CD8-positive, alpha-beta memory T cell (primary cell): Measurements from ENCODE around the gene SLCO4A1. TPM values are rescaled to one million over a fixed set of nuclear protein-coding genes. Genes with fewer than 3 reads are reported as not detected.

Source experiments
- CTCF ChIA-PET: fragments of 350-600 bp; sonication (Branson Sonifier 250); formaldehyde crosslinking; loops from one replicate; lab custom pipeline; 2021; ENCODE audit warnings: antibody characterized with exemption; lab: Charles Lee
- POLR2A ChIA-PET: fragments of 350-600 bp; sonication (Branson Sonifier 250); formaldehyde crosslinking; loops from one replicate; lab custom pipeline; 2021; ENCODE audit warnings: antibody characterized with exemption; lab: Charles Lee
- DNase-seq, 5 donors: peaks; one replicate each; pipeline versions ENCODE4 v3.0.0 to v3.0.0-alpha.2; 2020 to 2022; ENCODE audit warnings: mixed read lengths in 1 of 5
- H3K27ac ChIP-seq: one replicate; pipeline ENCODE4 v1.7.0; 2013; ENCODE audit warnings: low read depth, mild to moderate bottlenecking, low read length, moderate library complexity
- H3K27me3 ChIP-seq: 2 replicates; pipeline ENCODE4 v1.7.0; 2013; ENCODE audit warnings: low read length, mild to moderate bottlenecking; ENCODE audit not compliant: insufficient read depth, poor library complexity, severe bottlenecking
- H3K36me3 ChIP-seq: 2 replicates; pipeline ENCODE4 v1.7.0; 2013; ENCODE audit warnings: mild to moderate bottlenecking, low read length, moderate library complexity; ENCODE audit not compliant: insufficient read depth
- H3K4me1 ChIP-seq: 2 replicates; pipeline ENCODE4 v1.7.0; 2013; ENCODE audit warnings: mild to moderate bottlenecking, low read length, moderate library complexity; ENCODE audit not compliant: insufficient read depth
- H3K4me3 ChIP-seq: 2 replicates; pipeline ENCODE4 v1.7.0; 2013; ENCODE audit warnings: mild to moderate bottlenecking, low read length
- H3K9me3 ChIP-seq: 2 replicates; pipeline ENCODE4 v1.7.0; 2013; ENCODE audit warnings: mild to moderate bottlenecking, low read length
- H3K27ac Mint-ChIP-seq, 8 donors: one replicate each; pipeline ENCODE4 v1.8.0; 2020 to 2021; ENCODE audit warnings: mixed read lengths in 8 of 8, mild to moderate bottlenecking in 6 of 8, inconsistent platforms in 3 of 8, moderate library complexity in 3 of 8
- H3K27me3 Mint-ChIP-seq, 2 donors: one replicate each; pipeline ENCODE4 v1.8.0; 2020 to 2021; ENCODE audit warnings: mixed read lengths in 2 of 2, mild to moderate bottlenecking in 1 of 2, moderate library complexity in 1 of 2
- H3K36me3 Mint-ChIP-seq, 3 donors: one replicate each; pipeline ENCODE4 v1.8.0; 2020 to 2021; ENCODE audit warnings: mixed read lengths in 3 of 3, inconsistent platforms in 1 of 3, mild to moderate bottlenecking in 1 of 3
- H3K4me1 Mint-ChIP-seq, 3 donors: one replicate each; pipeline ENCODE4 v1.8.0; 2020 to 2021; ENCODE audit warnings: mixed read lengths in 3 of 3, inconsistent platforms in 1 of 3, mild to moderate bottlenecking in 1 of 3
- H3K4me3 Mint-ChIP-seq, 7 donors: one replicate each; pipeline ENCODE4 v1.8.0; 2020 to 2021; ENCODE audit warnings: mixed read lengths in 7 of 7, mild to moderate bottlenecking in 6 of 7, moderate library complexity in 4 of 7, inconsistent platforms in 2 of 7
- H3K9me3 Mint-ChIP-seq, 5 donors: one replicate each; pipeline ENCODE4 v1.8.0; 2020 to 2022; ENCODE audit warnings: mixed read lengths in 5 of 5, mild to moderate bottlenecking in 3 of 5, moderate library complexity in 2 of 5, inconsistent platforms in 1 of 5
- polyA plus RNA-seq: library from polyadenylated mRNA; unstranded; fragments of 300-500 nt; fragmentation: Illumina TruSeq; gene quantifications from one replicate; pipeline ENCODE4 v1.2.3, GENCODE V29; 2021
- total RNA-seq, 2 experiments: library from RNA; stranded (reverse); gene quantifications; one replicate each; pipeline ENCODE4 v1.2.3, GENCODE V29; 2021

The SLCO4A1 gene
- total and polyA plus RNA-seq, 3 experiments from 2014 or later: 0.47 to 44.9 (median 42.0) TPM

GRCh38 chr20:62635232-62635631 lies 7.1 kb upstream of the SLCO4A1 start:
- ChIA-PET POLR2A (no interaction called here), CTCF (no interaction called here)
- Mint-ChIP-seq H3K4me3 (no peak overlapping the region), H3K27me3 (peaks cover 5 to 24% of the 10 kb centered on the region in 2 donors), H3K27ac (no peak overlapping the region), H3K9me3 (no peaks in the 10 kb centered on the region), H3K4me1 (no peaks in the 10 kb centered on the region), H3K36me3 (no peaks in the 10 kb centered on the region)
- no peaks in the 10 kb centered on the region for H3K27me3 ChIP-seq
- no peak overlapping the region for H3K27ac ChIP-seq
- H3K9me3 ChIP-seq: no peaks in the 10 kb centered on the region
- no peak overlapping the region for H3K4me3 ChIP-seq
- DNase-seq: no peak
- H3K36me3 ChIP-seq: no peaks in the 10 kb centered on the region
- H3K4me1 ChIP-seq: no peaks in the 10 kb centered on the region

- H3K27me3 ChIP-seq: no peaks in the 10 kb centered on the region
- H3K4me3 Mint-ChIP-seq: no peak overlapping the region
These were observed 6.5 kb upstream of the SLCO4A1 start for GRCh38 chr20:62635852-62636251.

GRCh38 chr20:62636446-62636845 lies 5.9 kb upstream of the SLCO4A1 start:
- Histone ChIP-seq H3K4me3 (no peak overlapping the region), H3K27me3 (no peaks in the 10 kb centered on the region), H3K27ac (no peak overlapping the region), H3K4me1 (no peaks in the 10 kb centered on the region), H3K36me3 (no peaks in the 10 kb centered on the region), H3K9me3 (no peaks in the 10 kb centered on the region)
- Mint-ChIP-seq H3K36me3 (no peaks in the 10 kb centered on the region), H3K9me3 (no peaks in the 10 kb centered on the region), H3K4me3 (no peak overlapping the region), H3K27me3 (peaks cover 5 to 24% of the 10 kb centered on the region in 2 donors), H3K27ac (no peak overlapping the region), H3K4me1 (peaks cover 1 to 2% (median 2%) of the 10 kb centered on the region in 3 donors)
- ChIA-PET CTCF (no interaction called here), POLR2A (no interaction called here)
- no peak for DNase-seq

More at GRCh38 chr20:62635852-62636251, 6.5 kb upstream of the SLCO4A1 start:
- CTCF ChIA-PET: no interaction called here
- Mint-ChIP-seq H3K4me1 (no peaks in the 10 kb centered on the region), H3K27ac (no peak overlapping the region), H3K36me3 (no peaks in the 10 kb centered on the region), H3K27me3 (peaks cover 5 to 24% of the 10 kb centered on the region in 2 donors), H3K9me3 (no peaks in the 10 kb centered on the region)
- Histone ChIP-seq H3K27ac (no peak overlapping the region), H3K4me1 (no peaks in the 10 kb centered on the region), H3K9me3 (no peaks in the 10 kb centered on the region), H3K4me3 (no peak overlapping the region), H3K36me3 (no peaks in the 10 kb centered on the region)
- POLR2A ChIA-PET: no interaction called here
- no peak for DNase-seq

GRCh38 chr20:62637110-62637509 lies 5.2 kb upstream of the SLCO4A1 start:
- ChIA-PET POLR2A (no interaction called here), CTCF (no interaction called here)
- Histone ChIP-seq H3K9me3 (no peaks in the 10 kb centered on the region), H3K36me3 (no peaks in the 10 kb centered on the region), H3K4me3 (no peak overlapping the region), H3K27ac (no peak overlapping the region), H3K27me3 (no peaks in the 10 kb centered on the region), H3K4me1 (peaks cover 5% of the 10 kb centered on the region)
- H3K27me3 Mint-ChIP-seq: peaks cover 5 to 20% of the 10 kb centered on the region in 2 donors
- peaks cover 4 to 5% (median 5%) of the 10 kb centered on the region in 3 donors for H3K4me1 Mint-ChIP-seq
- no peaks in the 10 kb centered on the region for H3K36me3 Mint-ChIP-seq
- no peak overlapping the region for H3K27ac Mint-ChIP-seq
- DNase-seq: no peak
- H3K9me3 Mint-ChIP-seq: no peaks in the 10 kb centered on the region
- no peak overlapping the region for H3K4me3 Mint-ChIP-seq

- Mint-ChIP-seq H3K4me1 (peaks cover 4 to 5% (median 5%) of the 10 kb centered on the region in 3 donors), H3K27me3 (peaks cover 5 to 16% of the 10 kb centered on the region in 2 donors), H3K9me3 (no peaks in the 10 kb centered on the region), H3K27ac (no peak overlapping the region), H3K36me3 (no peaks in the 10 kb centered on the region), H3K4me3 (no peak overlapping the region)
- POLR2A ChIA-PET: no interaction called here
- H3K4me3 ChIP-seq: no peak overlapping the region
- H3K9me3 ChIP-seq: no peaks in the 10 kb centered on the region
- DNase-seq: no peak
- no peak overlapping the region for H3K27ac ChIP-seq
- peaks cover 5% of the 10 kb centered on the region for H3K4me1 ChIP-seq
- no peaks in the 10 kb centered on the region for H3K36me3 ChIP-seq
- H3K27me3 ChIP-seq: no peaks in the 10 kb centered on the region
- CTCF ChIA-PET: no interaction called here
These were observed 4.7 kb upstream of the SLCO4A1 start for GRCh38 chr20:62637521-62638054.

GRCh38 chr20:62638055-62638570 lies 4.2 kb upstream of the SLCO4A1 start:
- Histone ChIP-seq H3K27ac (no peak overlapping the region), H3K4me1 (peaks cover 8% of the 10 kb centered on the region), H3K36me3 (no peaks in the 10 kb centered on the region), H3K4me3 (no peak overlapping the region), H3K27me3 (no peaks in the 10 kb centered on the region), H3K9me3 (no peaks in the 10 kb centered on the region)
- ChIA-PET CTCF (no interaction called here), POLR2A (no interaction called here)
- Mint-ChIP-seq H3K9me3 (no peaks in the 10 kb centered on the region), H3K4me3 (no peak overlapping the region), H3K27ac (no peak overlapping the region), H3K36me3 (no peaks in the 10 kb centered on the region), H3K27me3 (peaks cover 4 to 14% of the 10 kb centered on the region in 2 donors), H3K4me1 (peaks cover 4 to 5% (median 5%) of the 10 kb centered on the region in 3 donors)
- no peak for DNase-seq

- H3K27me3 Mint-ChIP-seq: peaks cover 2 to 8% of the 10 kb centered on the region in 2 donors
- Histone ChIP-seq H3K4me3 (no peak overlapping the region), H3K9me3 (no peaks in the 10 kb centered on the region), H3K27me3 (no peaks in the 10 kb centered on the region), H3K36me3 (no peaks in the 10 kb centered on the region), H3K27ac (no peak overlapping the region), H3K4me1 (peaks cover 15% of the 10 kb centered on the region)
- ChIA-PET CTCF (interaction anchor here (1.4 kb wide), 1 partner anchor 22 kb away, joined by 4 read pairs; no protein-coding TSS in a partner anchor), POLR2A (interaction anchor here (1.0 kb wide), 1 partner anchor 12 kb away, joined by 4 read pairs; no protein-coding TSS in a partner anchor)
- no peaks in the 10 kb centered on the region for H3K9me3 Mint-ChIP-seq
- no peak for DNase-seq
- H3K36me3 Mint-ChIP-seq: no peaks in the 10 kb centered on the region
- peak overlapping the region in 1 of 8 donors; percentile 61 for H3K27ac Mint-ChIP-seq
- no peak overlapping the region for H3K4me3 Mint-ChIP-seq
- H3K4me1 Mint-ChIP-seq: peaks cover 4 to 10% (median 5%) of the 10 kb centered on the region in 3 donors
These were observed 3.5 kb upstream of the SLCO4A1 start for GRCh38 chr20:62638679-62639406.

GRCh38 chr20:62639765-62640164 lies 2.5 kb upstream of the SLCO4A1 start:
- Histone ChIP-seq H3K4me1 (peaks cover 17% of the 10 kb centered on the region), H3K4me3 (no peak overlapping the region), H3K9me3 (no peaks in the 10 kb centered on the region), H3K27ac (no peak overlapping the region), H3K36me3 (no peaks in the 10 kb centered on the region), H3K27me3 (no peaks in the 10 kb centered on the region)
- Mint-ChIP-seq H3K27me3 (peaks cover 0 to 8% of the 10 kb centered on the region in 2 donors), H3K36me3 (no peaks in the 10 kb centered on the region), H3K9me3 (no peaks in the 10 kb centered on the region), H3K4me3 (peak overlapping the region in 1 of 7 donors; percentile 48), H3K4me1 (peaks cover 4 to 15% (median 7%) of the 10 kb centered on the region in 3 donors), H3K27ac (no peak overlapping the region)
- ChIA-PET POLR2A (interaction anchor here (1.0 kb wide), 1 partner anchor 11 kb away, joined by 4 read pairs; no protein-coding TSS in a partner anchor), CTCF (interaction anchor here (1.4 kb wide), 1 partner anchor 23 kb away, joined by 4 read pairs; no protein-coding TSS in a partner anchor)
- no peak for DNase-seq
